Activated CD4-positive, CD25-positive, alpha-beta regulatory T cell treated with anti-CD3 and anti-CD28 coated beads, Interleukin-2, amount 50 U/mL, for 72 hours (primary cell): ENCODE measurements around the gene IGLON5.
A peak's percentile ranks its signal among the peaks of the same experiment; 100 is the strongest.

Source experiments
- DNase-seq: peaks from one replicate; pipeline ENCODE4 v3.0.0; 2021

IGLON5 gene

DNA sequence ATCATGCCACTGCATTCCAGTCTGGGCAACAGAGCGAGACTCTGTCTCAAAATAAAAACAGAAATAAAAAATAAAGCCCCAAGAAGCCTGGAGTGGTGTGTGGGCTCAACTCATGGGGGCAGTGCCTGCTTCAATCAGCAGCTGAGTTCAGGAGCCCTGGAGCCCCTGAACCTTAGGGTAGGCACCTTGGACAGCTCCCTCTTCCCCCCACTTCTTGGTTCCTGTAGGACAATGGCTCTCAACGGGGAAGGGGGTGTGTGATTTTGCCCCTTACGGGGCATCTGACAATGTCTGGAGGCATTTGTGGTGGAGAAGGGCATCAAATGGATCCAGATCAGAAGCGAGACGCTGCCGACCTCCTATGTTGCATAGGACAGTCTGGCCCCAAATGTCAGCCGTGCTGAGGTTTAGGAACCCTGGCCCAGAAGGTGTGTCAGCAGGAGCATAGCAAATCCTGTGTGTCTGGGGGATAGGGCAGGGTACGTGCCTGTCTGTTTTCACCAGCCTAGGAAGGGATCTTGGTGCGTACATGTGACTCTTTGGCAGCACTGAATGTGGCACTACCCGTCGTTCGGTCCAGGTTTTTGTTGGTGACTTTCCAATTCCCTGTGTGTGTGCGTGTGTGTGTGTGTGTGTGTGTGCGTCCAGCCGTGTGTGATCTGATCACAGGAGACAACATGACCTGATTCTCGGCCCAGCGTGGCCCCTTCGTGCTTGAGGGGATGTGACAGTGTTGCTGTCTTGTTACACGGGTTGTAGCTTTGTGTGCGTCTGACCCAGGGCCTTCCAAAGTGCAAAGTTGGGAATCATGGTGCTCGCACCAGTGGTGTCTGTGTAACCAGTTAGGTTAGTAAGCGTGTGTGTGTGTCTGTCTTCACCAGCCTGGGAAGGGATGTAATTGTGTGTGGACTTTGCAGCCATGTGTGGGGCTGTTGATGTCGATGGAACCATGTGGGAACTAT is 7.5 kb downstream of the IGLON5 start:
- DNase-seq: no peak

DNA sequence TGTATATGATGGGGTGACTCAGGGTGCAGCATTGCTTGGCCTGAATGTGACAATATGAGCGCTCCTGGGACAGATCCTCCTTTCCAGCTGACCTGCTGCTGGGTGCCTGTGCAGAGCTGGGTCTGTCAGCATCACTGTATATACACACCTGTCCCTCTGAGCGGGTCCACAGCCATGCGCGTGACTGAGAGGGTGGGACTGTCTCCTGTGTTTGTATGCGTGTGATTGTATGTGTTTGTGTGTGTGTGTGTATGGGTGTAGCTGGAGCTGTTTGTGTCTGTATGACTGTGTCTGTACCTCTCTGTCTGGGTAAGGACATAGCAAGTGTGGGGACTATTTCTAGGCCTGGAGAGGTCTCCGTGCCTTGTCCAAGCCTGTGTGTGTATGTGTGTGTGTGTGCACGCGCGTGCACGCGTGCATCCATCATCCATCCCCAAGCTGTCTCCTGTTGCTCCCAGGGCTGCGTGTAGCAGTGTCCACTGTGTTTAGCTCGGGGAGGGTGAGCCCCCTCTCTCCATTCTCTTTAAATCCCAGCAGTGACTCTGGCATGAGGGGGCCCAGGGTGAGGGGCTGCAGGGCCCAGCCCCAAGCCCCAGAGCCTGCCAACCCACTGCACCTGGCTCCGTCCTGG is 8.3 kb downstream of the IGLON5 start:
- DNase-seq: no peak

DNA sequence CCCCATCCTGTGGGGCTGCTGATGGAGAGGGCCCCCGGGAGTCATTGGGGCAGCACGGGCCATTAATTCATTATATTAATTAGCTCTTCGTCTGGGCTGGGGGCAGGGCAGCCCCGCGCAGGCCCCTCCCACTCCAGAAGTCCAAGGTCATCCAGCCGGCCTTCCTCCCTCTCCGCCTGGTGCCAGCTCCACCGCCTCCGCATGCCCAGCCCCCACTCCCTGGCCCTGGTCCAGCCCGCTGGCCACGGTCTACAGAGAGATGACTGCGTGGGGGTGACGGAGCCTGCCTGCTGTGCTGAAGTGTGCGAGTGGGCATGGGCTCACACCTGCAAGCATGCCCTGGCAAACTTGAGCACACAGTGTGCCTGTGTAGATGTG is 8.8 kb downstream of the IGLON5 start:
- DNase-seq: no peak

DNA sequence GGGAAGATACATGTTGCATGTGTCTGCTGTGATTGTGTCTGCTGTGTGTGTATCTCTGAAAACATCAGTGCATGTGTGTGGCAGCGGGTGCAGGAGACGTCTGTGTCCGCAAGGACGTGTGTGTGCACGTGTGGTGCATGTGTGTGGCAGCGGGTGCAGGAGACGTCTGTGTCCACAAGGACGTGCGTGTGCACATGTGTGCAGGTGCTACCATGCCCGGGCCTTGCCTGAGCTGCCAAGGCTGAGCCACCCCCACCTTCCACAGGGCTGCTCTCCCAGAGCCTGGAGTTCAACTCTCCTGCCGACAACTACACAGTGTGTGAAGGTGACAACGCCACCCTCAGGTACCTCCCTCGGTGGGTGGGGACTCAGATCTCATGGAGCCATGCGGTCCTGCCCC is 10.4 kb downstream of the IGLON5 start:
- no peak for DNase-seq

DNA sequence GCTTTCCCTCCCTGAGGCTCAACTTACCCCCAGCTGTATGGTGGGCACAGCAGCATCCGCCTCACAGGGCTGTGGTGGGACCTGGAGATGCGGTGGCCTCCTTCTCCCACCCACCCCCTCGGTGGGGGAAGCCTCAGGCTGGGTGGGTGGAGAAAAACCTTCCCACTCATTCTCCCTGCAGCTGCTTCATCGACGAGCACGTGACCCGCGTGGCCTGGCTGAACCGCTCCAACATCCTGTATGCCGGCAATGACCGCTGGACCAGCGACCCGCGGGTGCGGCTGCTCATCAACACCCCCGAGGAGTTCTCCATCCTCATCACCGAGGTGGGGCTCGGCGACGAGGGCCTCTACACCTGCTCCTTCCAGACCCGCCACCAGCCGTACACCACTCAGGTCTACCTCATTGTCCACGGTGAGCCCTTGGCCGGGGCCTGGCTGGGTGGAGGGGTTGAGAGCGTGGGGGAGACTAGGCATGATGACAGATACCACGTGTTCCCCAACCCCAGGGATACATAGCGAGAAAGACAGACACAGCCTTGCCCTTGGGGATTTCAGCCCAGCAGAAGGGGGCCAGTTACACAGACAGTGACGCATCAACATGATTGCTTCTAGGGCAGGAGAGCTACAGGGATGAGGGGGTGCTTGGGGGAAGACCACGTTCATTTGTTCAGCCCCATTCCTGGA is 12.2 kb downstream of the IGLON5 start:
- DNase-seq: no peak

DNA sequence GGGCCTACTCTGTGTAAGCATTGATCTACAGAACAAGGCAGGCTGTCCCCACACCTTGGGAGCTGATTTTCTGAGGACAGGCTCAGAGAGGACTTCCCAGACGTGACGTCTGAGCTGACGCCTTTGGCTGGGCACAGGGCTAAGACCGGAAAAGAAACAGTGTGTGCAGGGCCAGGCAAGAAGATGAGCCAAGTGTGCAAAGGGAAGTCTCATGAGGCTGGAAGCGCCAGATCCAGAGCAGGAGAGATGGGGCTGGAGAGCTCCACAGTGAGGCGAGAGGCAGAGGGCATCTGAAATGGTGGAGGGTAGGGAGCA is 12.7 kb downstream of the IGLON5 start:
- DNase-seq: no peak

DNA sequence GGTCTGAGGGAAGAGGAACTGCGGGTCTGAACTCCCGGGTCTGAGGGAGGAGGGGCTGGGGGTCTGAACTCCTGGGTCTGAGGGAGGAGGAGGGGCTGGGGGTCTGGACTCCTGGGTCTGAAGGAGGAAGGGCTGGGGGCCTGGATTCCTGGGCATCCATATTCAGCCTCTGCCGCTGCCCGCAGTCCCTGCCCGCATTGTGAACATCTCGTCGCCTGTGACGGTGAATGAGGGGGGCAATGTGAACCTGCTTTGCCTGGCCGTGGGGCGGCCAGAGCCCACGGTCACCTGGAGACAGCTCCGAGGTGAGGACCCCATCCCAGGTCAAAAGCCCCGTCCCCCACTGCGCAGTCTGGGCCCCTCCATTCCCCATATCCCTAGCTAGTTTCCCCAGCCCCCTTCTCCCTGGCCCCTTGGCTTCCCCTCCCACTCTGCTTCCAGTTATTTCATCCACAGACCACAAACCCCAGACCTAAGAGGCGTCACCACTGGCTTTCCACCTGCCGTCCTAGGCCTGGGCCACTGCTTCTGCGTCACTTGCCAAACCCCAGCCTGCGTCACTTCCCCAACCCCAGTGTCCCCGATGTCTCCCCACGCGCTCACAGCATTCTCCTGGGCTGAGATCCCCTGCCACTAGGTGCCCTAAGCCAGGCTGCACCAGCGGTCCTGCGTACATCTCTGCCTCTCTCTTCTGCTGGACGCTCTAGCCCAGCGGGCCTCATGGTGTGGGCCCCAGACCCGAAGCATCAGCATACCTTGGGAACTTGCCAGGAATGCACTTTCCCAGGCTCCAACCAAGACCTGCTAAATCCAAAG is 13.9 kb downstream of the IGLON5 start:
- no peak for DNase-seq

DNA sequence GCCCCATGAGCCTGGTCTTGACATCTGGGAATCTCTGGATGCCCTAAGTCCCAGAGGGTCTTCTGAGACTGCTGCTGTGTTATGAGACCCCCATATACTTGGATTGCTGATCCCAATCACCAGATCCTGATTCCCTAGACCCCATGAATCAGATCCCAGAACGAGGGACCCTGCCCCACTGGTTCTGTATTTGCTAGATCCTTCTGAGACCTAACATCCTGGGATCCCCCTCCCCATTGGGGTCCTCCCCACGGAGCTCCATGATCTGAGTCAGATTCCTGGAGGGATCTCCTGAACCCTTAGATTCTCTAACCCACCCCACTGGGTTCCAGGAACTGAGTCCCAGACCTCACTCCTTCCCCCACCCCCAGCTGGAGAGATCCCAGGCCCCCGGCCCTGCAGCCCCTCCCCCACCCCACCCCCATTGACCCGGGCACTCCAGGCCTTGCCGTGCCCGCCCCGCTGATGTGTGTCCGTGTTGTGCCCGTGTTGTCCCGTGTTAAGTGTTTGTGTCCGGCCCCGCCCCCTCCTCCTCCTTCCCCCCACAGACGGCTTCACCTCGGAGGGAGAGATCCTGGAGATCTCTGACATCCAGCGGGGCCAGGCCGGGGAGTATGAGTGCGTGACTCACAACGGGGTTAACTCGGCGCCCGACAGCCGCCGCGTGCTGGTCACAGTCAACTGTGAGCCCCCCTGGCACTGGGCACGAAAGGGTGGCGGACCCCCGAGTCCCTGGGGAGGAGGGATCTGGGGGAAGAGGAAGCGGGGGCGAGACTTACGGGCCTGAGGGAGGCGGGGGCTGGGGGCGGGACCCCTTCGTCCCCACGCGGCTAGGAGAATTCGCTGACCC is 15.0 kb downstream of the IGLON5 start:
- DNase-seq: no peak

DNA sequence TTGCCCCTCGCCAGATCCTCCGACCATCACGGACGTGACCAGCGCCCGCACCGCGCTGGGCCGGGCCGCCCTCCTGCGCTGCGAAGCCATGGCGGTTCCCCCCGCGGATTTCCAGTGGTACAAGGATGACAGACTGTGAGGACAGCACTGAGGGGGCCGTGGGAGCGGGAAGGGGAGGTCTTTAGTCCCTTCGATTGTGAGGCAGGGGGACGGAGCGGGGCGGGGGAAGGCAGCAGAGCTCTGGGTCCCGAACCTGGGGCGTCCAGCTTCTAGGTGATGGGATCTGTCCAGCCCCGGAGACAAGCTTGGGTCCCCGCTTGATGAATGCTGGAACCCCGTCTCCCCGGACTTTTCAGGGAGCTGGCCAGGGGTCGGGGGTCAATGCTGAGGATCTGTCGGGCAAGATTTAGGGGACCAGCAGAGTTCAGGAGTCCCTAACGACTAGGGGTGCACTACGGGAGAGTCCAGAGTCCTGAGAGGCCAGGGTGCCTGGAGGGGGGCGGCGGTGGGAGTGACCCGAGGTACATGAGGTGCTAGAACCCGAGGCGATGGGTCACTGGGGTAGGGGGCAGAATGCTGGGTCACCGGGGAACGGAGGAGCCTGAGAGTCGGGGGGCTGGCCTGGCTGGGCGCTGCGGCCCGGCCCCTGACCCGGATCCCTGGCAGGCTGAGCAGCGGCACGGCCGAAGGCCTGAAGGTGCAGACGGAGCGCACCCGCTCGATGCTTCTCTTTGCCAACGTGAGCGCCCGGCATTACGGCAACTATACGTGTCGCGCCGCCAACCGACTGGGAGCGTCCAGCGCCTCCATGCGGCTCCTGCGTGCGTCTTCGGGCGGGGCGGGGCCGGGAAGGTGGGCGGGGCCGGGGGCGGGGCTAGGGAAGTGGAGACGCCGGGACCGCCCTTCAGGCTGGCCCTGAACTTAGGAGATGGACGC is 15.9 kb downstream of the IGLON5 start:
- DNase-seq: peak; percentile 54

DNA sequence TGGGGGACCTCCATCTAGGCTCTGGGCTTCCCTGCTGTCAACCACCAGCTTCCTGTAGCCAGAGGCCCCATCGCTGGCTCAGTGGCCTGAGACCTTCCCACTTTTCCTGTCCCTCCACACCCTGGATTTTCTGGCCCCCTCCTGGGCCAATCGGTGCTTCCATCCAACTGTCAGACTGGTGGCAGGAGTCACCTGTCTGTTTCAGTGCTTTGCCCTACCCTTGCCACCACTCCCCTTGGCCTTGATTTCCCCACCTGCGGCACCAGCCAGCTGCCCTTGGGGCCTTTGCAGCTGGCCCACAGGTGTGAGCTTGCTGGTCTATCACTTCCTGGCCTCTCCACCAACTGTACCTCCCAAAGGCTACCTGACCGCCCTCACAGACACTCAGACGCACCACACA is 18.0 kb downstream of the IGLON5 start:
- no peak for DNase-seq

DNA sequence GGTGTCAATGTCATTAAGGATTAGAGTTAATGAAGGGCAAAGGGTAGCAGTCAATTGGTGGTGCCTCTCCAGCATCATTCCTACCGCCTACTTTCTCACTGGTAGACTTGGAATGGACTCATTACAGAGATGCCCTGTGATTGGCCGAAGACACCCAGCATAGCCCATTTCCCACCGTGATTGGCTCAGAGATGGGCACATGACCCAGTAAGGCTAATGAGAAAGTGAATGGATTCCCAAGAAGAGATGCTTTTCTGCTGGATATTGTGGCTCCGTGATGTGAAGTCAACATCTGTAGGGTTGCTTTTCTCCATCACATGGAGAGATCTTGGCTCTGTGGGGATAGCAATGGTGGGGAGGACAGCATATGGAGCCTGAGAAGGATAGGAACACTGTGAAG is 18.9 kb downstream of the IGLON5 start:
- DNase-seq: no peak

DNA sequence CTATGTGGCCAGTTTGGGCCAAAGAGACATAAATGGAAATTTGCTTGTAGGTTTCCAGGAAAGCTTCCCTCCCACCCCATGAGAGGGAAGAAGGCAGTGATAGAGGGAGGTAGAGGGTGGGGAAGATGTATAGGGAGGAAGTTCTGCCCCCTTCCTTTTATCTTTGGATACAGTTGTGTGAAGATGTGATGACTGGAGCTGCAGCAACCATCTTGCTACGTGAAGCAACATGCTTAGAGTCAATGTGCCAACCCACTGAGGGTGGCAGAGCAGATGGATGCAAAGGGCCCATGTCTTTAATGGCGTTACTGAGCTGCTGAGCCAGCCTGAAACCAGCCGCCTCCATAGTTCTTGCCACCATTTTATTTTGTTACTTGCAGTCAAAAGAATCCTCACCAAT is 19.7 kb downstream of the IGLON5 start:
- DNase-seq: no peak

DNA sequence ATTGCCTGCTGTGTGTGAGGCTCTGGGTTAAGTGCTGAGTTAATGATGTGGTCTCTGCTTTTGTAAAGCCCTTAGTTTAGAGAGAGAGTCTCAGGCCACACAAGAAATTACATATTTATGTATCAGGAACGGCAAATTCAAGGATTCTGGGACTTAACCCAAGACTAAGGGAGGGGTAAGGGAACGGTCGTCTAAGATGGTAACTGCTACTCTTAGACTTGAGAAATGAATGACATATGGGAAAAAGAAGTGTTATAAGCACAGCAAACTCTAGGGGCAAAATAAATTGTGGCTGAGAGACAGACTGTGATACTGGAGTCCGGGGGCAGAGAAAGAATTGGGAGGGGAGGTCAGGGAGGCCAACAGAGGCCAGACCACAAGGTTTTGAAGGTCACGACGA is 20.3 kb downstream of the IGLON5 start:
- DNase-seq: no peak

DNA sequence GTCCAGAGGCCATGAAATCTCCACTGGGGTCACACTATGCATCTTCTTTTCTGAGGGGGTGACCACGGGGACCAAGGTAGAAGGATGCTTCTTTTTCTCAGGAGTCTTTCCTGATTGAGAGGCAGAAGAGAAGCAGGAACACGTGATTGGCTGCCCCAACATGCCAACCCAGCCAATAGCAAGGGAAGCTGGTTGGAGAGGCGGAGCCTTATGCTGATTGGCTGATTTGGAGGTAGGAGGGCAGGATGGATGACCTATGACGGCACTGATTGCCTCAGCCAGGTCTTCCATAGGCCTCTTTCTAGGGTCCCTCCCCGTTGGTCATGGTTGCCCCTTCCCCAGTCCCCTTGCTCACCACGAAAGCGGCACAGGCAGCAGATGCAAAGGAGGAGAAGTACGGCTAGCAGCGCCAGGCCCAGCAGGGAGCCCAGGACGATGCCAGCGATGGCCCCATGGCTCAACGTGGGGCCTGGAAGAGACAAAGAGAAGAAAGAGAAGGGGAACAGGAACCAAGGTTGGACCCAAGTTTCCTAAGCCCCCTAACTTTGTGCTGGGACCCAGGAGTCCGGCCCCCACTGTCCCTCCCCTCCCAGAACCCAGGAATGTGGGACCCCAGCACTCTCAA is 22.5 kb downstream of the IGLON5 start:
- DNase-seq: no peak

DNA sequence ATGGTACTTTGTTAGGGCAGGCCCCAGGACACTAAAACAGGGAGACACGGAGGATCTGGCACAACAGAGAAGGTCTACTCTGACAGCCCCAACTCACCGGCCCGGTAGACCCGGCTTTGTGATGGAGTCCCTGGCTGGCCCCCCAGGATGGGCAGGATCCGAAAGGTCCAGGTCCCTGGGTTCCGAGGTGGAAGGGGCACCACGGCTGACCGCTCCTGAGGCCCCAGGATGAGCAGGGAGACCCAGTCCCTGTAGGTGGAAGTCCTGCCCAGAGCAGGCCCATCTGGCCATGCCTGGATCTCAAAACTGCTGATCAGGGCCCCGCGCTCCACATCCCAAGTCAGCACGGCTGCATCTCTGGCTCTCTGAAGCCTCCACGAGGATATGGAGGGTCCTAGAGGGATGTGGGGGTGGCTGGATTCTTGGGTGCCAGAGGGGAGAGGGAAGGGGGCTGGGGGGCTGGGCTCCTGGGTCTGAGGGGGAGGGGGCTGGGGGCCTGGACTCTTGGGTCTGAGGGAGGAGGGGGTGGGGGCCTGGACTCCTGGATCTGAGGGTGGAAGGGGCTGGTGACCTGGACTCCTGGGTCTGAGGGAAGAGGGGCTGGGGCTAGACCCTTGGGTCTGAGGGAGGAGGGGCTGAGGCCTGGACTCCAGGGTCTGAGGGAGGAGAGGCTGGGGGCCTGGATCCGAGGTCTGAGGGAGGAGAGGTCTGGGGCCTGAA is 25.9 kb downstream of the IGLON5 start:
- no peak for DNase-seq

DNA sequence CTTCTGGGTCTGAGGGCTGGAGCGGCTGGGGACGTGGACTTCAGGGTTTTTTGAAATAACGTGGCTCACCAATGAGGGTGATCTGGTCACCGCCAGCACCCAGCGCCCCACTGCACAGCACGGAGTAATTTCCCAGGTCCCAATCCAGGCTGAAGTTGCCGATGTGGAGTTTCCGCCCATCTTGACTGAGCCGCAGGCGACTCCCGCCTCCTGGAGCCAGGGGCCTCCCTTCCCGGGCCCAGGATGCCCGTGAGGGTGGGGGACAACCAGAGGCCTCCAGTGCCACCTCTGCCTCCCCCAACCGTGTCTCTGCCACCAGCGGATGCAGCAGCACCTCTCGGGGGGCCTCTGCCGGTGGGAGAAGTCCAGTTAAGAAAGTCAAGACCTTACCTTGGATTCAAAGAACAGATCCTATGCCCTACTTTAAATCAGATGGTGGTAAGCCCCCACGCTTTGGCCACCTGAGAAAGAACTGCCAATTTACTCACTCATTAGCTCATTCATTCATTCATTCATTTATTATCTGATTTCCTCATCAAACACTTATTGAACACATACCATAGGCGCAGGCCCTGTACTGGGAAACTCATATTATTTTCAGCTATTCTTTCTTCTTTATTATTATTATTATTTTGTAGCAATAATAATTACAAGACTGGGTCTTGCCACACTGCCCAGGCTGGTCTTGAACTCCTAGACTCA is 26.6 kb downstream of the IGLON5 start:
- DNase-seq: no peak

DNA sequence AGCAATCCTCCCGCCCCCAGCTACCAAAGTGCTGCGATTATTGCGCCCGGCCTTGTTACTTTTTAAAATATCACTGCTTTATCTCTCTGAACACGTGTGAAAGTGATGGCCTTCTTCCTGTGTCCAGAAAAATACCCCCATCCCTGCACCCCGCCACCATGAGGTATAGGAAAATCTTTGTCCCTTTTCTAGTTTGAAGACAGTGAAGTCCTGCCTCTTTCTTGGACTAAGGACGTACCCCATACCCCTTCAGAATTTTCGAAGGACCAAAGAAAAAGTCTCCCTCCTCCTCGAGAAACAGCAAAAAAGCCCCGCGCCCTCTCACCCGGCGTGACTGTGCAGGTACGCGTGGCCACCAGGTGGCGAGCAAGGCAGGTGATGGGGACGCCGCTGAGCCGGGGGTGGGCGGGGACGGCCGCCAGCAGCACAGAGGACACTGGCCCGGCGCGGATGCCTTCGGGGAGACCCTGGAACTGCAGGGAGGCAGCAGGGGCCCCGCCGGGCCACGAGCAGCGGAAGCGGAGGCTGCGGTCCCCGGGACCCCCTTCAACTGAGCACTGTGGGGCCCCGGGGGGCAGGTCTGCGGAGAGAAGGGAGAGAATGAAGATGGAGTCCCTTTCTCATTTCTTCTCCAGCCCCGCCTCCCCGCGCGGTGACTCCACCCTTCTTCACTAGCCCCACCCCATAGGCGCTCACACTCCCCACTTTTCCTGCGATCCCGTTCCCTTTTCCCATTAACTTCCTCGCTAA is 27.3 kb downstream of the IGLON5 start:
- peak; percentile 87 for DNase-seq

DNA sequence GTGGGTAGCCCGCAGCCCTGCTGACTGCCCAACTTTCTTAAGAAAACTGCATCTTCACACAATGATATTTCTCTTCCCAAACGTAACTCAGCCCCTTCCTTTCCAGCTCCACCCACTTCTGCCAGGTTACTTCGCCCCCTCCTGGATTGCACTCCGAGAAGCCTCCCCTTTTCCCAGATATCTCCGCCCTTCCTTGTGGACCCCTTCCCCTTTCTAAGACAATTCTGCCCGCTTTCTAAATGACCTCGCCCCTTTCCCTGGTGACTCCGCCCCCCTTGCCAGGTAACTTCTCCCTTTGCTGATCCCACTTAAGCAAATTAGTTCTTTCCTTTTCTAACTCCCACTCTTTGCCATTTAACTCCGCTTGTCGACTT is 27.9 kb downstream of the IGLON5 start:
- DNase-seq: no peak
